WTC11 (cell line): ENCODE data around the gene FGG. TPM values are rescaled to one million over a fixed set of nuclear protein-coding genes. Genes with fewer than 3 reads are reported as not detected.

Experiments
- ATAC-seq: fragments of 200-7000 bp; cut with Tn5 transposase; 2 replicates; pipeline ENCODE4 v1.10.0; 2021; ENCODE audit warnings: mild to moderate bottlenecking, moderate library complexity
- CTCF ChIA-PET: fragments of 300-600 bp; sonication (Branson Sonifier 250); formaldehyde crosslinking; loops from one replicate; lab custom pipeline; 2021; ENCODE audit warnings: antibody characterized with exemption; lab: Charles Lee
- POLR2A ChIA-PET: fragments of 350-600 bp; sonication (Branson Sonifier 250); formaldehyde crosslinking; loops from one replicate; lab custom pipeline; 2021; ENCODE audit warnings: antibody characterized with exemption; lab: Charles Lee
- DNase-seq: peaks from one replicate; pipeline ENCODE4 v3.0.0; 2021; ENCODE audit warnings: low spot score
- H3K27ac Mint-ChIP-seq: 2 replicates; pipeline ENCODE4 v1.8.0; 2021; ENCODE audit warnings: mixed read lengths
- H3K27me3 Mint-ChIP-seq: 2 replicates; pipeline ENCODE4 v1.8.0; 2021; ENCODE audit warnings: low read depth, mild to moderate bottlenecking, moderate library complexity, mixed read lengths
- H3K36me3 Mint-ChIP-seq: 2 replicates; pipeline ENCODE4 v1.8.0; 2021; ENCODE audit warnings: mixed read lengths
- H3K4me1 Mint-ChIP-seq: 2 replicates; pipeline ENCODE4 v1.8.0; 2022; ENCODE audit warnings: mixed read lengths
- H3K4me3 Mint-ChIP-seq: 2 replicates; pipeline ENCODE4 v1.8.0; 2021; ENCODE audit warnings: mild to moderate bottlenecking, moderate library complexity, mixed read lengths
- H3K9me3 Mint-ChIP-seq: 2 replicates; pipeline ENCODE4 v1.8.0; 2021; ENCODE audit warnings: mixed read lengths
- ATF1 ChIP-seq: sonication (generic); formaldehyde crosslinking; IDR thresholded peaks from 2 replicates; pipeline ENCODE4 v1.8.1; 2023; ENCODE audit warnings: mild to moderate bottlenecking, moderate library complexity, missing genetic modification reagents
- EMX1 ChIP-seq: fragments of 250-450 bp; sonication (Bioruptor Pico); IDR thresholded peaks from 2 replicates; pipeline ENCODE4 v1.8.0; 2021; ENCODE audit warnings: mild to moderate bottlenecking
- FOXJ3 ChIP-seq: sonication (generic); formaldehyde crosslinking; IDR thresholded peaks from 2 replicates; pipeline ENCODE4 v1.9.0; 2021; ENCODE audit warnings: missing genetic modification reagents, mild to moderate bottlenecking, borderline replicate concordance
- FOXP1 ChIP-seq: sonication (generic); formaldehyde crosslinking; IDR thresholded peaks from 2 replicates; pipeline ENCODE4 v1.8.0; 2022; ENCODE audit warnings: missing genetic modification reagents, mild to moderate bottlenecking, moderate library complexity, borderline replicate concordance
- JAZF1 ChIP-seq: fragments of 250-450 bp; sonication (Bioruptor Pico); IDR thresholded peaks from 2 replicates; pipeline ENCODE4 v1.9.0; 2021; ENCODE audit warnings: moderate library complexity, mild to moderate bottlenecking, inconsistent platforms
- MYBL2 ChIP-seq: sonication (generic); formaldehyde crosslinking; IDR thresholded peaks from 2 replicates; pipeline ENCODE4 v1.8.1; 2023; ENCODE audit warnings: mild to moderate bottlenecking, moderate library complexity, missing genetic modification reagents
- PRRX2 ChIP-seq: fragments of 250-450 bp; sonication (Bioruptor Pico); IDR thresholded peaks from 2 replicates; pipeline ENCODE4 v1.8.0; 2021; ENCODE audit warnings: mild to moderate bottlenecking
- TCF7 ChIP-seq: sonication (generic); formaldehyde crosslinking; IDR thresholded peaks from 2 replicates; pipeline ENCODE4 v1.8.0; 2022; ENCODE audit warnings: mild to moderate bottlenecking, low read depth, missing genetic modification reagents, moderate library complexity
- TP53 ChIP-seq: sonication (generic); formaldehyde crosslinking; IDR thresholded peaks from 2 replicates; pipeline ENCODE4 v1.8.1; 2023; ENCODE audit warnings: mild to moderate bottlenecking, missing genetic modification reagents
- ZNF219 ChIP-seq: sonication (generic); formaldehyde crosslinking; IDR thresholded peaks from 2 replicates; pipeline ENCODE4 v1.8.0; 2023; ENCODE audit warnings: missing genetic modification reagents, mild to moderate bottlenecking, borderline replicate concordance
- ZNF232 ChIP-seq: sonication (generic); formaldehyde crosslinking; IDR thresholded peaks from 2 replicates; pipeline ENCODE4 v1.8.0; 2022; ENCODE audit warnings: mild to moderate bottlenecking, missing genetic modification reagents
- total RNA-seq: library from RNA; stranded (reverse); gene quantifications from 3 replicates; pipeline ENCODE4 v1.2.3, GENCODE V29; 2021
- TF ChIP-seq, protein P1 (sequence below): fragments of 250-450 bp; sonication (Bioruptor Pico); IDR thresholded peaks from 2 replicates; pipeline ENCODE4 v1.9.0; 2021; ENCODE audit warnings: moderate library complexity, mild to moderate bottlenecking, inconsistent platforms, borderline replicate concordance
- TF ChIP-seq, protein P2 (sequence below): sonication (generic); formaldehyde crosslinking; IDR thresholded peaks from 2 replicates; pipeline ENCODE4 v1.8.0; 2023; ENCODE audit warnings: missing genetic modification reagents, mild to moderate bottlenecking, borderline replicate concordance
- TF ChIP-seq, protein P3 (sequence below): fragments of 200-600 bp; IDR thresholded peaks from 2 replicates; pipeline ENCODE4 v1.8.0; 2022; ENCODE audit warnings: antibody characterized with exemption
- TF ChIP-seq, protein P4 (sequence below): sonication (generic); formaldehyde crosslinking; IDR thresholded peaks from 2 replicates; pipeline ENCODE4 v1.8.1; 2023; ENCODE audit warnings: mild to moderate bottlenecking, missing genetic modification reagents, moderate library complexity
- TF ChIP-seq, protein P5 (sequence below): sonication (generic); formaldehyde crosslinking; IDR thresholded peaks from 2 replicates; pipeline ENCODE4 v1.8.1; 2022; ENCODE audit warnings: missing genetic modification reagents, borderline replicate concordance
- TF ChIP-seq, protein P6 (sequence below): sonication (generic); formaldehyde crosslinking; IDR thresholded peaks from 2 replicates; pipeline ENCODE4 v1.8.0; 2022; ENCODE audit warnings: missing genetic modification reagents

FGG gene
- total RNA-seq, 1 experiment from 2014 or later = 2.4 TPM

DNA sequence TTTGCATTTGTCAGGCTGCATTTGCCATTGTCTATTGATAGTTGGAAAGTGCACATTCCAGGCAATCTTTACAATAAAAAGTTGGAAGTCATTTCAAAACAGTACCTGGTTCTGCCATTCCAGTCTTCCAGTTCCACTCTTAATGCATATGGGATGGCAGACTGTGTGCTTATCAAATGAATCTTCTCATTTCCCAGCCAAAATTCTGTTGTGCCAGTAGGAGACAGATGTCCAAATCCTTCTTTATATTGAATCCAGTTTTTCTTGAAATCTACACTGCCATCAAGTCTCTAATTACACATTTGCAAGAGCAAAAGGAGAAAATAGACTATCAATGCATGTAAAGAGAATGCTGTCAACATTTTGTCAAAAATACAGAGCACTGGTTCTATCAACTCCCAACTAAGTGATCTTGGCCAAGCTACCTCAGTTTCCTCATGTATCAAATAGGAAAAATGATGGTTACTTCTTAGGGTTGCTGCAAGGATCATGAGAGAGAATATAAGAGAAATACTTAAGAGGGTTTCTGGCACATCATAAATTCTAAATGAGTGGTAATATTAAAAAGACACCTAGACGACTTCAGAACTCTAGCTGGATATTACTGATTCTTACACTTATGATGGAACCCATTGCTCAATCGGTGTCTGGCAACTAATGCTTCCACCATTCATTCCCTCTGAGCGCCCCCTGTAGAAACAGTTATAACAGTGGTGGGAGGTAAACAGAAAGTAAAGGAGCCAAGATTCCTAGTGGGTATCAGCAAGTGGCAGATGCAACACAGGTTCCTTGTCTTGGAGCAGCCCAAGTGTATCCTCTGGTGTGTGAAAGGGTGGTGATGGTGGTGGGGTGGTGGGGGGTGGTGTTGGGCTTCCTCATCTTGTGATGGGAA lies 3.8 kb downstream of the FGG start (continued):
- no peak for TF ChIP-seq JAZF1 (CRISPR knock-in tag)

DNA sequence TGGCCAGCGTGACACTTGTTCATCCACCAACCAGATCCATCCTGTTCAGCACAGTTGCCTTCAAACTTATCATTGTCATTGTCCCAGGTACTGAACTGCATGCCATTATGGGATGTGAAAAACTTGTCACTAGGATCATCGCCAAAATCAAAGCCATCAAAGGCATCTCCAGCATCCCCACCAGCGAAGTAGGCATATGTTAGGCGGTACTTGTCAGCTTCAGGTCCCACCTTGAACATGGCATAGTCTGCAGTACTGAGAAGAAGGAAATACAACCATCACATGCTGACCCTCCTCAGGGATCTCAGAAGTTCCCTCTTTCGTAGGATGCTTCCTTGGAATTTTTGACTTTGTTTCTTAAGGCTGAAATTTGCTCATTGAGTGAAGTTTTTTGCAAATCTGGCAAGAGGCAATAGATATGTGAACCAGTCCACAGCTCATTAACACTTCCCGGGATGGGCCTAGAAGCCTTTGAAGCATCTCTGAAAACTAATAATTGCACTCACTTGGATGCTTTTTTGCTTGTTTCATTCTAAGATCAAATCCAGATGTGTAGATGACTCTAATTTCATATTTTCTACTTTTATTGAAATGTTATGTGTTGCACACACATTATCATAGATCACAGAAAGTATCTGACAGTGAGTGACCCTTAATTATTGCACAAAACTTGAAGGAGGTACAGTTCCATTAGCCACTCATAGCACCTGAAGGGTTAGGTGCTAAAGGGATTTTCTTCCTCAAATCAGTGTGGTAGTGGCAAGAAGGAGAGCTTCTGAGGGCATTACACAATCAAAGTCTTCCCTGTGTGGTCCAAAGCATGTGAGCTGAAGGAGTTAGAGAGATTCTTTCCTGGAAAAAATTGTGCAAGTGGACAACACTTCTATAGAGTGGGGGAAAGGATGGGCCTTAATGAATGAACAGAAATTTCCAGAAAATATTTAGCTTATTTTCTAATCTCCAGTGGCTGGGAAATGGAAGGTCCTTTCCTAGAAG lies 5.4 kb downstream of the FGG start:
- H3K27me3 Mint-ChIP-seq = no peaks in the 10 kb centered on the region
- CTCF ChIA-PET = interaction anchor here (0.8 to 3.1 kb wide), 3 partner anchors 12 to 172 kb away, joined by 3 to 12 read pairs (median 5); no protein-coding TSS in a partner anchor
- H3K36me3 Mint-ChIP-seq = no peaks in the 10 kb centered on the region
- DNase-seq (no peak), ATAC-seq (no peak)
- H3K4me3 Mint-ChIP-seq = no peak overlapping the region
- no peaks in the 10 kb centered on the region for H3K9me3 Mint-ChIP-seq
- TF ChIP-seq MYBL2 (CRISPR knock-in tag) (no peak), EMX1 (CRISPR knock-in tag) (no peak), ATF1 (CRISPR knock-in tag) (no peak), FOXP1 (CRISPR knock-in tag) (no peak), PRRX2 (CRISPR knock-in tag) (no peak), TP53 (no peak), TCF7 (CRISPR knock-in tag) (no peak), ZNF232 (no peak), ZNF219 (CRISPR knock-in tag) (no peak), FOXJ3 (CRISPR knock-in tag) (no peak)
- TF ChIP-seq, protein P1, sequence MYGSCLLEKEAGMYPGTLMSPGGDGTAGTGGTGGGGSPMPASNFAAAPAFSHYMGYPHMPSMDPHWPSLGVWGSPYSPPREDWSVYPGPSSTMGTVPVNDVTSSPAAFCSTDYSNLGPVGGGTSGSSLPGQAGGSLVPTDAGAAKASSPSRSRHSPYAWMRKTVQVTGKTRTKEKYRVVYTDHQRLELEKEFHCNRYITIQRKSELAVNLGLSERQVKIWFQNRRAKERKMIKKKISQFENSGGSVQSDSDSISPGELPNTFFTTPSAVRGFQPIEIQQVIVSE (CRISPR knock-in tag) = no peak
- TF ChIP-seq, protein P2, sequence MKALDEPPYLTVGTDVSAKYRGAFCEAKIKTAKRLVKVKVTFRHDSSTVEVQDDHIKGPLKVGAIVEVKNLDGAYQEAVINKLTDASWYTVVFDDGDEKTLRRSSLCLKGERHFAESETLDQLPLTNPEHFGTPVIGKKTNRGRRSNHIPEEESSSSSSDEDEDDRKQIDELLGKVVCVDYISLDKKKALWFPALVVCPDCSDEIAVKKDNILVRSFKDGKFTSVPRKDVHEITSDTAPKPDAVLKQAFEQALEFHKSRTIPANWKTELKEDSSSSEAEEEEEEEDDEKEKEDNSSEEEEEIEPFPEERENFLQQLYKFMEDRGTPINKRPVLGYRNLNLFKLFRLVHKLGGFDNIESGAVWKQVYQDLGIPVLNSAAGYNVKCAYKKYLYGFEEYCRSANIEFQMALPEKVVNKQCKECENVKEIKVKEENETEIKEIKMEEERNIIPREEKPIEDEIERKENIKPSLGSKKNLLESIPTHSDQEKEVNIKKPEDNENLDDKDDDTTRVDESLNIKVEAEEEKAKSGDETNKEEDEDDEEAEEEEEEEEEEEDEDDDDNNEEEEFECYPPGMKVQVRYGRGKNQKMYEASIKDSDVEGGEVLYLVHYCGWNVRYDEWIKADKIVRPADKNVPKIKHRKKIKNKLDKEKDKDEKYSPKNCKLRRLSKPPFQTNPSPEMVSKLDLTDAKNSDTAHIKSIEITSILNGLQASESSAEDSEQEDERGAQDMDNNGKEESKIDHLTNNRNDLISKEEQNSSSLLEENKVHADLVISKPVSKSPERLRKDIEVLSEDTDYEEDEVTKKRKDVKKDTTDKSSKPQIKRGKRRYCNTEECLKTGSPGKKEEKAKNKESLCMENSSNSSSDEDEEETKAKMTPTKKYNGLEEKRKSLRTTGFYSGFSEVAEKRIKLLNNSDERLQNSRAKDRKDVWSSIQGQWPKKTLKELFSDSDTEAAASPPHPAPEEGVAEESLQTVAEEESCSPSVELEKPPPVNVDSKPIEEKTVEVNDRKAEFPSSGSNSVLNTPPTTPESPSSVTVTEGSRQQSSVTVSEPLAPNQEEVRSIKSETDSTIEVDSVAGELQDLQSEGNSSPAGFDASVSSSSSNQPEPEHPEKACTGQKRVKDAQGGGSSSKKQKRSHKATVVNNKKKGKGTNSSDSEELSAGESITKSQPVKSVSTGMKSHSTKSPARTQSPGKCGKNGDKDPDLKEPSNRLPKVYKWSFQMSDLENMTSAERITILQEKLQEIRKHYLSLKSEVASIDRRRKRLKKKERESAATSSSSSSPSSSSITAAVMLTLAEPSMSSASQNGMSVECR (CRISPR knock-in tag) = no peak
- TF ChIP-seq, protein P3, sequence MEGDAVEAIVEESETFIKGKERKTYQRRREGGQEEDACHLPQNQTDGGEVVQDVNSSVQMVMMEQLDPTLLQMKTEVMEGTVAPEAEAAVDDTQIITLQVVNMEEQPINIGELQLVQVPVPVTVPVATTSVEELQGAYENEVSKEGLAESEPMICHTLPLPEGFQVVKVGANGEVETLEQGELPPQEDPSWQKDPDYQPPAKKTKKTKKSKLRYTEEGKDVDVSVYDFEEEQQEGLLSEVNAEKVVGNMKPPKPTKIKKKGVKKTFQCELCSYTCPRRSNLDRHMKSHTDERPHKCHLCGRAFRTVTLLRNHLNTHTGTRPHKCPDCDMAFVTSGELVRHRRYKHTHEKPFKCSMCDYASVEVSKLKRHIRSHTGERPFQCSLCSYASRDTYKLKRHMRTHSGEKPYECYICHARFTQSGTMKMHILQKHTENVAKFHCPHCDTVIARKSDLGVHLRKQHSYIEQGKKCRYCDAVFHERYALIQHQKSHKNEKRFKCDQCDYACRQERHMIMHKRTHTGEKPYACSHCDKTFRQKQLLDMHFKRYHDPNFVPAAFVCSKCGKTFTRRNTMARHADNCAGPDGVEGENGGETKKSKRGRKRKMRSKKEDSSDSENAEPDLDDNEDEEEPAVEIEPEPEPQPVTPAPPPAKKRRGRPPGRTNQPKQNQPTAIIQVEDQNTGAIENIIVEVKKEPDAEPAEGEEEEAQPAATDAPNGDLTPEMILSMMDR = no peak
- TF ChIP-seq, protein P4, sequence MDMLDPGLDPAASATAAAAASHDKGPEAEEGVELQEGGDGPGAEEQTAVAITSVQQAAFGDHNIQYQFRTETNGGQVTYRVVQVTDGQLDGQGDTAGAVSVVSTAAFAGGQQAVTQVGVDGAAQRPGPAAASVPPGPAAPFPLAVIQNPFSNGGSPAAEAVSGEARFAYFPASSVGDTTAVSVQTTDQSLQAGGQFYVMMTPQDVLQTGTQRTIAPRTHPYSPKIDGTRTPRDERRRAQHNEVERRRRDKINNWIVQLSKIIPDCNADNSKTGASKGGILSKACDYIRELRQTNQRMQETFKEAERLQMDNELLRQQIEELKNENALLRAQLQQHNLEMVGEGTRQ (CRISPR knock-in tag) = no peak
- TF ChIP-seq, protein P5, sequence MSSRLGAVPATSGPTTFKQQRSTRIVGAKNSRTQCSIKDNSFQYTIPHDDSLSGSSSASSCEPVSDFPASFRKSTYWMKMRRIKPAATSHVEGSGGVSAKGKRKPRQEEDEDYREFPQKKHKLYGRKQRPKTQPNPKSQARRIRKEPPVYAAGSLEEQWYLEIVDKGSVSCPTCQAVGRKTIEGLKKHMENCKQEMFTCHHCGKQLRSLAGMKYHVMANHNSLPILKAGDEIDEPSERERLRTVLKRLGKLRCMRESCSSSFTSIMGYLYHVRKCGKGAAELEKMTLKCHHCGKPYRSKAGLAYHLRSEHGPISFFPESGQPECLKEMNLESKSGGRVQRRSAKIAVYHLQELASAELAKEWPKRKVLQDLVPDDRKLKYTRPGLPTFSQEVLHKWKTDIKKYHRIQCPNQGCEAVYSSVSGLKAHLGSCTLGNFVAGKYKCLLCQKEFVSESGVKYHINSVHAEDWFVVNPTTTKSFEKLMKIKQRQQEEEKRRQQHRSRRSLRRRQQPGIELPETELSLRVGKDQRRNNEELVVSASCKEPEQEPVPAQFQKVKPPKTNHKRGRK (CRISPR knock-in tag) = no peak
- TF ChIP-seq, protein P6, sequence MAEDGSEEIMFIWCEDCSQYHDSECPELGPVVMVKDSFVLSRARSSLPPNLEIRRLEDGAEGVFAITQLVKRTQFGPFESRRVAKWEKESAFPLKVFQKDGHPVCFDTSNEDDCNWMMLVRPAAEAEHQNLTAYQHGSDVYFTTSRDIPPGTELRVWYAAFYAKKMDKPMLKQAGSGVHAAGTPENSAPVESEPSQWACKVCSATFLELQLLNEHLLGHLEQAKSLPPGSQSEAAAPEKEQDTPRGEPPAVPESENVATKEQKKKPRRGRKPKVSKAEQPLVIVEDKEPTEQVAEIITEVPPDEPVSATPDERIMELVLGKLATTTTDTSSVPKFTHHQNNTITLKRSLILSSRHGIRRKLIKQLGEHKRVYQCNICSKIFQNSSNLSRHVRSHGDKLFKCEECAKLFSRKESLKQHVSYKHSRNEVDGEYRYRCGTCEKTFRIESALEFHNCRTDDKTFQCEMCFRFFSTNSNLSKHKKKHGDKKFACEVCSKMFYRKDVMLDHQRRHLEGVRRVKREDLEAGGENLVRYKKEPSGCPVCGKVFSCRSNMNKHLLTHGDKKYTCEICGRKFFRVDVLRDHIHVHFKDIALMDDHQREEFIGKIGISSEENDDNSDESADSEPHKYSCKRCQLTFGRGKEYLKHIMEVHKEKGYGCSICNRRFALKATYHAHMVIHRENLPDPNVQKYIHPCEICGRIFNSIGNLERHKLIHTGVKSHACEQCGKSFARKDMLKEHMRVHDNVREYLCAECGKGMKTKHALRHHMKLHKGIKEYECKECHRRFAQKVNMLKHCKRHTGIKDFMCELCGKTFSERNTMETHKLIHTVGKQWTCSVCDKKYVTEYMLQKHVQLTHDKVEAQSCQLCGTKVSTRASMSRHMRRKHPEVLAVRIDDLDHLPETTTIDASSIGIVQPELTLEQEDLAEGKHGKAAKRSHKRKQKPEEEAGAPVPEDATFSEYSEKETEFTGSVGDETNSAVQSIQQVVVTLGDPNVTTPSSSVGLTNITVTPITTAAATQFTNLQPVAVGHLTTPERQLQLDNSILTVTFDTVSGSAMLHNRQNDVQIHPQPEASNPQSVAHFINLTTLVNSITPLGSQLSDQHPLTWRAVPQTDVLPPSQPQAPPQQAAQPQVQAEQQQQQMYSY (CRISPR knock-in tag) = no peak
- peaks cover 16% of the 10 kb centered on the region for H3K4me1 Mint-ChIP-seq
- no peak overlapping the region for H3K27ac Mint-ChIP-seq
- POLR2A ChIA-PET = no interaction called here
